HG03060 (cell line): ENCODE measurements around the gene KRIT1.

Source experiments
- ATAC-seq: cut with Tn5 transposase; IDR thresholded peaks from one replicate; pipeline ENCODE4 v1.9.1; 2021; ENCODE audit warnings: low read depth, moderate number of reproducible peaks; ENCODE audit not compliant: unreplicated experiment

KRIT1 gene

DNA sequence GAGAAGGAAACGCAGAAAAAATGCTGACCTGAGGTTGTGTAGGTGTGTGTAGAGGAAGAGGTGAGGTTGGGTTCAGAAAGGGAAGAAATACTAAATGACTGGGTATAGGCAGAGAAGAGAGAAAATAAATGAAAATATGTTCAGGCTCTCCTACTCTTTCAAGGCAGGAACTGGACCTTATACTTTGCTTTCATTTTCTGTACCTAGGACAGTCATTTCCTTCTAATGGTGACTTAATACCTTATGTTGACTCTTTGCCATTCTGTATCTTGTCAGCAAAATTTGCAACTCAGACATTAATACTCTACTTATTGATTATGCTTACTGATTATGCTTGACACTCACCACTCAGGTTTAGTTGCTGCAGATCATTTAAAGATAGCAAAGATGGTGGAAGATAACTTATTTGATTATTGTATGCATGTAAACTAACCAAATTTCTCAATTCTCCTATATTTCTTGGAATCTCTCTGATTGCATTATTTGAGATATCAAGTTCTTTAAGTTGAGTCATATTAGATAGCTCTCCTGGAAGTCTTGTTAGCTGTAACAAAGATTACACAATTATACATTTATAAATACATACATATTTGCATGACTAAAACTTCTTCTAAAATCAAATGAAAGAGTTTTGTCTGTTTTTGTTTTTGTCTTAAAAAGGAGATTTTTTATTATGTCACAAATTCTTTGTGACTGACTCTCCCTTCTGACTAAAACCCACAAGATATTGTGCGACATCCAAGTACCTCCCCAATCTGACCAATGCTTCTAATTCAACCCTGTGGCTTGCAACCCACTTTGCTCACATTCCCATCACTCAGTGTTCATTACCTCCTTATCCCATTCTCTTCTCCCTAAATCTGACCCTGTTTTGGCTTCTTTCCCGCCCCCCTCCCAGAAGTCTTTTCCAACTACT, 86.8 kb downstream of the KRIT1 start:
- ATAC-seq, result peak; percentile 62

DNA sequence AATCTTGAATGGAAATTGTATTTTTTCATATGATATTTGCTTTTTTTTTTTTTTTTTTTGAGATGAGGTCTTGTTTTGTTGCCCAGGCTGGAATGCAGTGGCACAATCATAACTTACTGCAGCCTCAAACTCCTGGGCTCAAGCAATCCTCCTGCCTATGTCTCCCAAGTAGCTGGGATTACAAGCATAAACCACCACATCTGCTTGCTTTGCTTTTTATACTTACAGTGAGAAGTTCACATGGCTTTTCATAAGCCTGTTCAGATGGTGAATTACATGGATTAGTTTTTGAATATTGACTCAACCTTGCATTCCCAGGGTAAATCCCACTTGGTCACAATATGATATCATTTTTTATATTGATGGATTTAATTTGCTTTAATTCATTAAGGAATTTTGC, 88.7 kb downstream of the KRIT1 start:
- no peak for ATAC-seq

DNA sequence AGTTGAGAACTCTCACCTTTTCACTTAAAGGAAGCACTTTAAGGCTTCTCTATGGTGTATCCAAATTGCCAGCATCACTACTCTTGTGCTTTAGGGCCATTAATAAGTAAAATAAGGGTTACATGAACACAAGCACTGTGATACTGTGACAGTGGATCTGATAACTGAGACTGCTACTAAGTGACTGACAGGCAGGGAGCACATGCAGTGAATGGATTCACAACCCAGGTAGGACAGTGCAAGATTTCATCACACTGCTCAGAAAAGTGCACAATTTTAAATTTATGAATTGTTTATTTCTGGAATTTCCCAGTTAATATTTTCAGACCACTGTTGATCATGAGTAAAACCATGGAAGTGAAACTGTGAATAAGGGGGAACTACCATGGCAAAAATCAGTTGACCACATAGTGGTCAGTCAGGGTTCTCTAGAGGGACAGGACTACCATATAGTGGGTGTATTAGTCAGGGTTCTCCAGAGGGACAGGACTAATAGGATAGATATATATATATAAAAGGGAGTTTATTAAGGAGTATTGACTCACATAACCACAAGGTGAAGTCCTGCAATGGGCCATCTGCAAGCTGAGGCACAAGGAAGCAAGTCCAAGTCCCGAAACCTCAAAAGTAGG, 90.5 kb downstream of the KRIT1 start:
- ATAC-seq, result no peak

DNA sequence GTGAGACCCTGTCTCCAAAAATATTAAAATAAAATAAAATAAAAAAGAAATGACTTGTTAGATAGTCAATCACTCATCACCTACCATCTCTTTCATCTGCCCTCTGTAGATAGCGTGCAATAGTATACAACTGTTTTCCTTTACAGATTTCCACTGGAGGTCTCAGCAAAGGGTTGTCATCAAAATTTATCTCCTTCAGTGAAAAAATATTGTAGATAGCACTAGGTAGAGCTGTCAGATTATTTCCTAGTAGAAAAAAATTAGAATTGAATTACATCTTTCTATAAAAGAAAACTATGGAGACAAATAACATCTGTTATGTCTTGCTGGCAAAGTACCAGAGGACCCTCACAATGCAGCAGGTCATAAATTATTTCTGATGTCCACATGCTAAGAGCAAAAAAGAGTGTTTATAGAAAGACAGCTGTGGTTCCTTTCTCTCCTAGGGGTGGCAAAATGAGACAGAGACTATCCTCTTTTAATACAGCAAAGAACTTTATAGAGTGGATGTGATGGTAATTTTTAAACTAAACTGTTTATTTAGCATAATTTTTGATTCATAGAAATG, 95.2 kb downstream of the KRIT1 start:
- ATAC-seq, result no peak

DNA sequence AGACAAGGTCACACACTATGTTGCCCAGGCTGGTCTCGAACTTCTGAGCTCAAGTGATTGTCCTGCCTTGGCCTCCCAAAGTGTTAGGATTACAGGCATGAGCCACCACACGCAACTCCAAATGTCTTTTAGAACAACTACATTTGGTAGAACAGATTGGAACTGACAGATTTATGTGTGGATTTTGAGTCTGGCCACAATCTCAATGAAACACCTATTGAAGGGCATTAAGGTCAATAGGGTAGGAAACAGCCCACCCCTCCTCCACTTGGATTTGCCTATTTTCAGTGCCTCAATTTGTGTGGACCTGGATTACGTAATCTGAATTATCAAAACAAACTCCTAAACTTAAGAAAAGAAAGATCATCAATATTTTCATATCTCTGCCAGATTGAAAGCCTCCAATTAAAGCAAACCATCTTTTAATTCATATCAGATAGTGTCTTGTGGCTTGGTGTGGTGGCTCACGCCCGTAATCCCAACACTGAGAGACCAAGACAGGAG, 95.9 kb downstream of the KRIT1 start:
- ATAC-seq, result no peak
